ENCODE measurements around the gene IL34.

Gene IL34

DNA sequence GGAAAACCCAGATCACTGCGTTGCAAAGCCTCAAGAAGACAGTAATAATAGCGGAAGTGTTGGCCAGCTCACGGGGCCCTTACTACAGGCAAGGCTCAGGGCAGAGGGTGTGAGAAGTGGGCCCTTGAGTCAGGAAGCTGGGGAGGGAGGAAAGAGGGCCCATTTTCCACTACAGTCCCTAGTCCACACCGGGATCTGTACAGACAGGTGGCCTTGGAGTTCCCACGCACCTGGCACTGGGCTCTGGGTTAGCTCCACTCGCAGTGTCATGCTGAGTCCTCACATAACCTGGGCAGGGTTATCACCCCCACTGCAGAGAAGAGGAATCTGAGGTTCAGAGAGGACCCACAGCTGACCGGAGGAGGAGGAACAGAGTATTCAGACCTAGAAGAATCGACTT lies 56.3 kb downstream of the IL34 start:
- DNase-seq (ENCODE audit: low spot score), result no peak

DNA sequence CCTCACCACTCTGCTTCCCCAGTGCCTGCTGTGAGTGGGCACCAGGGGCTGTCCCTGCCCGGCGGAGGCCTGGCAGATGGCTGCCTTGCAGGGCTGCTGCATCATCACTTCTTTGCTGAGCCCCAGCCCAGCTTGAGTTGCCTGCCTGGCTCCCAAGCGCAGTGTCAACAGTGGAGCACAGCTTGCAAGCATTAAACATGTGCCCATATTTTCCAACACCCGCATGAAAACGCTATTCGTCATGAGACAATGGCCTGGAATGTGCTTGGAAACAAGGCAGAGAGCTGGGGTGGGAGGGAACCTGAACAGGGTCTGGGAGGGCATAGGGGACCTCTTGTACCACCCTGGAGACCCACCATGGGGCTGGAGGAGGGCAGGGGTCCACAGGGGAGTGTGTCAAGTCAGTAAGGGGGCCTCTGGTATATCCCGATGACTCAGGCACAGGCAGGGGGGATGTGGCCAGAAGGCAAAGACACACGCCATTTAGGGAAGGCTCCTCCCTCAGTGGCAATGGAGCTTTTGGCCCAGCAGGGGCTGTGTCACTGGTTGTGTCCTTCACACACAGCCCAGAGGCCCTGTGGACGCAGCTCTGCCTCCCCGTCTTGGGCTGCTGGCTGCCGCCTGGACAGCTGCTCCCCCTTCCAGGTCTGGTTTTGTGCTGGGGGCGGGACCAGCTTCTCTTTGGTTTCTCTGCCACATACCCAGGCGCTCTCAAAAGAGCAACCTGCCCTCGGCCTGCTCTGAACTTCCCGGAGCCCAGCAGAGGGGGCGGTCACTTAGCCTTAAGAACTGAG lies 56.9 kb downstream of the IL34 start:
- peak; percentile 88 for DNase-seq (ENCODE audit: low spot score)

DNA sequence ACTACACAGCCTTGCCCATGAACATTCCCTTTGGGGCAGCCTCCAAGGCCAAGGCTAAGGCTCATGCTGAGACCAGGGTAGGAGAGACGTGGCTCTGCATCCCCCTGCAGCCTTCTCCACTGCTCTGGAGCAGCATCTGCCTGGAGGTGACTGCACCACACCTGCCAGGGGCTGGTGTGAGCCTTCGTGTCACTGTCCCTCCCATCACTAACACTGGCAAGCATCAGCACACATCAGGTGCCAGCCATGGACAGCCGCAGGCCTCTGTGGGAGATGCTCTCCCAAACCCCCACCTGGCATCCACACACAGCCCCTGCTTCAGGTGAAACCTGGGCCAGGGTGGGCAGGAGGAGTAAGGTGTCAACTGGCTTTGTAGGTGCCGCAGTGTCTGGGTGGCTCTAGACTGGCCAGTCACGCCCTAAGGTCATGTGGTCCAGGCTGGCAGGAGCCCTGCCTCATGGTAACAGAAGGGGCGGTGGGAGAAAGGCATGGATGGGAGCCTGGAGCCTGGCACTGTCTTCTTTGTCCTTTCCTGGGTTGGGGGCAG lies 57.5 kb downstream of the IL34 start:
- DNase-seq (ENCODE audit: low spot score), result no peak

DNA sequence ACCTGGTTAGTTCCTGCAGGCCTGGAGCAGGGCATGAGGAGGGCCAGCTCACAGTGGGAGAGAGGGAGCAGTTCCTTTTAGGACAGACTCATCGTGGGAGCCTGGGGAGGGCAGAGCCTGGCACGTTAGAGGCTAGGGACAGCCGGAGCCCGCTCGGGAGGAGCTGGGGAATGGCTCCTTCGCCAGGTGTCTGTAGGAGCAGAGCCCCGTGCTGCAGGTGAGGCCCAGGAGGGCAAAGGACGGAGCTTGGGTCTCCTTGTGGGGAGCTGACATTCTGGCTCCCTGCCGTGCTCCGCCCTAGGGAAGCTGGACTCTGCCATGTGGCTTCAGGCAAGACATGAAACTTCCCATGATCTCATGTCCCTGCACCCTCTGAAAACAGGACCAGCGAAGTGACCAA lies 58.2 kb downstream of the IL34 start:
- no peak for DNase-seq (ENCODE audit: low spot score)

DNA sequence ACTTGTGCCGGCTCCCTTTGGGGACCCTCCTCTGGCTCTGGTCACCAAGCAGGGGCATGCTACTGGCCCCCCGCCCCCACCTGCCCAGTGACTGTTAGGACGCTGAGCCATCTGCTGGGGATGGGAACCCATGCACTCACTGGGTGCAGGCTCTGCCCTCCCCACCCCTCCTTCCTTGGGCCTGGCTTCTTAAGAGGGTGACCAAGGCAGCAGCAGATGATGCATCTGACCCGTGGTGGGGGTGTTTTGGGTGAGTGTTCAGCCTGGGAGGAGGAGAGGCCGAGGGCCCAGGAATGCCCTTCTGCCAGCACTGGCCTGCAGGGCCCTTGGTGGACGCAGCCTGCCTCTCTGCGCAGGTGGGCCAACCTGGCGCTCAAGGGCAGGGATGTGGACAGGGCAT lies 58.7 kb downstream of the IL34 start:
- DNase-seq (ENCODE audit: low spot score), result no peak

DNA sequence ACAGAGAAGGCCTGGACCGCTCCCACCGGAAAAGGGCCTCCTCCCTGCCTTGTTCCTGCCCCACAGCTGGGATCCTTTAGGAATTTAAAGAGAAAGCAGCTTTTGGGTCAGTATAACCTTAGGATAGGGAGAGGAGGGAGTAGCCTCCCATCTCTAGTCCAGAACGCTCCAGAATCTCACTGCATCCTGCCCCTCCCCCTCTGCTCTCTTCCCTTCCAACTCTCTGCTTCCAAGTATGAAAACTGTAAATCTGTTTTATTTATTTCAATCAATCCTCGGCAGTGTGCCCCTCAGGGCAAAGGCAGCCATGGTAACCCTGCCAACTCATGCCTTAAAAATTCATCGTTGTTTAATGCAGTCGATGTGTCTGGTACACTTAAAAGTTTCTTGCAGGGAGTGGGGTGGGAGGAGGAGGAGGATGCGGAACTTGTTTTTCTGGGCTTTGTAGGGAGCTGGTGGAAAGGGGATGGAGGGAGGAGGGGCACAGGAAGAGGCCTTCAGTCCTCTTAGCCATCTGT lies 60.6 kb downstream of the IL34 start:
- peak; percentile 61 for DNase-seq (ENCODE audit: low spot score)

DNA sequence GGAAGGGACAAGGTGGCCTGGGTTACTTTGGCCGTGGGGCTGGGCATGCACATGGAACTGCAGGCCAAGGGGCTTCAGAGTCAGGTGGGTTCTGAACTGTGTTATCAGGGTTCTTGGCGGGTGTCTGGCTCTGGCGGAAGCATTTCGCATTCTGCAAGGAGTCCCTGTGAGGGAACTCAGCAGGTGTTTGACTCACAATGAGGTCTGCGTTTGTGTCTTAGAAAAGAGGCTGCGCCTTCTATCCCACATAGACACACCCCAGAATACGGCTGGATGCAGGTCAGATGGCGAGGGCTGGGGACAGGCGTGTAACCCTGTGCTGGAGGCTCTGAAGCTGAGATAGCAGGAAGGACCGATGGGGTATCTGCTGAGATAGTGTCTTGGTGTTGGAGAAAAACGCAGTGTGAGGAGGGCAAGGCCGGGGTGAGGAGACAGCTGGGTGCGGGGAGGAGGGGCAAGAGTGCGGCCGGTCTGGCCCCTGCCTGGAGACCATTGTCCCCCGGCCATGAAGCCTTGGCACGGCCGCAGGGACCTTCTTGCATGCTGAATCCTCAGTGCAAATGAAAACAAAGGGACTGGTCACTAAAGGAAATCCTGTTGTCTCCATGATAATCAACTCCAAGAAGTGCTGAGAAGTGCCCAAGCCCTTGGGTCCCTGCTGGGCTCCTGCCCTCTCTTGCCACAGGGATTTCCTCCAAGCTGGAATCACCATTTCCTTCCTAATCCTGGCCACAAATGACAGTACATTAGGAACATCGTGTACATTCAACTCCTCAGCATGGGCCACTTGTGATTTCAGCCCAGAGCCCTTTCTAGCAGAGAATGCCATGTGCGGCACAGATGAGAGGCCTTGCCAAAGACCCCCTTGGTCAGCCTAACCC lies 62.2 kb downstream of the IL34 start:
- no peak for DNase-seq (ENCODE audit: low spot score)

DNA sequence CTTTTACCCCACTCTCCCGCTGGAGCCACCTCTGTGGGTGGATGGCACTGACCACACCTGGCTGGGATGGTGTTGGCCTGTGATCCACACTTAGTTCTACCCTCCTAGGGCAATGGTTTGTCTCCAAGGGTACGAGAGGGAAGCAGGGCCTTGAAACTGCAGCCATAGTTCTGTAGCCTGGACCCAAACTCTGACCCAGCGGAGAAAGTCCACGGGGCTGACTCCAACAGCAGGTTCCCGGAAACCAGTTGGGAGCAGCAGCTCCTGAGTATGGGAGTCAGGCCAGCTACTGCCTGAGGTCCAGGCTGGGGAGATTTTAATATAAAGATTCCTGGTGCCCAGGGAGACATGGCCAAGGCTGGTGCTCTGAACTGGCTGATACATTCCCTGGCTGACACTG lies 63.1 kb downstream of the IL34 start:
- DNase-seq (ENCODE audit: low spot score), result no peak

DNA sequence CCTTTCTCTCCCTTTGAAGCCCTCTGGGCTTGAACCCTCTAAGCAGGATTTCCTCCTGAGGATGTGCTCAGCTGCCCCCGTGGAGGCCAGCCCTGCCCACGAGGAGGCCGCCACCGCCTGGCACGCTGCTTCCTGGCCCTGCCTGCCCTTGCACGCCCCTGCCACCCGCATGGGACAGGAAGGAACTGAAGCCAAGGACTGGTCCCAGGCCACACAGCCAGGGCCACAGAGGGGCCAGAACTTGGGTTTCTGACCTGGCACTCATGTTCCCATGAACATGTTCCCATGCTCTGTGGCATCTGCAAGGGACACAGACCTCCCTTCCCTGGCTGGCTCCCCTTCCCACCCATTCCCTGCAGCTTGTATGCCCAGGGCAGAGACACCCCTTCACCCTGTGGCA lies 63.6 kb downstream of the IL34 start:
- DNase-seq (ENCODE audit: low spot score), result no peak
